ENCODE results near the gene CNPY1.

GRCh38 chr7:155584261-155584660 lies 37.9 kb upstream of the CNPY1 start:
- TF ChIP-seq CTCF (conservative IDR thresholded peaks at IDR 0.05 in 1 of 2, IDR thresholded peaks at IDR 0.05 in 1 of 2; ENCODE audit: low read depth in 1 of 2, low read length in 2 of 2) (no peak), EZH2 (IDR thresholded peaks at IDR 0.05; ENCODE audit: low read length, missing control alignments) (no peak)

Data from fibroblast of lung (primary cell).